ENCODE data around the gene SLC39A11. TPM values are rescaled to one million over a fixed set of nuclear protein-coding genes. Genes with fewer than 3 reads are reported as not detected.

The SLC39A11 gene
- total RNA-seq, 1 experiment from 2014 or later: 57.1 TPM

DNA sequence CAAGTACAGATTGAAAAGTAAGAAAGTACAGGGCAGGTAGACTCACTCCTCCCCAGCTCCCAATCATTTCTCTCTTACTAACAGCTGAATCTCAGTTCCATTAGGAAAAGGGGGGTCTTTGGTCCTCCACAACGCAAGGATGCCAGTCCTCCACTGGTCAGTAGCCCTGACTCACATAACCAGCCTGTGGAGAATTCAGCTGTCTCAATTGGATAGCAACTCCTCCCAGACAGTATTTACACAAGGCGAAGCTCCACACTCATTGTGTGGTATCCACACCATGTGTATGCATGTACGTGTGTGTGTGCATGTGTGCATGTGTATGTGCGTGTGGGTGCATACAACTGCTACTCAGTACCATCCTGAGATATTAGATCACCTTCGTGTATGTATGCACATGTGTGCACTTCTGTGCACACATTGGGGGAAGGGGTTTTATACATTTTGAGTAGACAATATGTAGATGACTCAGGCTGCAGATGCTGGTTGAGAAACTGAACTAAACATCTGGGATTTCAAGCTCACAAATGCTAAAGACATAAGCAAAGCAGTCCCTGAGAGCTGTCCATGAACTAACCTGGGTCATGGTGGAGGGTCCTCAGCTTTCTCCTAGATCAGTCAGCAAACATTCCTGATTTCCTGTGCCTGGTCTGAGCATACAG, 240.1 kb downstream of the SLC39A11 start:
- Histone ChIP-seq H4K20me1 (ENCODE audit: insufficient read depth) (no peaks in the 10 kb centered on the region), H2AFZ (no peak overlapping the region), H3K4me1 (replicated peaks; ENCODE audit: insufficient read depth) (peaks cover 10% of the 10 kb centered on the region), H3K36me3 (ENCODE audit: low read depth) (no peaks in the 10 kb centered on the region), H3K79me2 (ENCODE audit: low read depth) (no peaks in the 10 kb centered on the region), H3K27ac (no peak overlapping the region), H3K9me3 (ENCODE audit: insufficient read depth, low read depth) (no peaks in the 10 kb centered on the region), H3K9me2 (ENCODE audit: insufficient read depth) (no peaks in the 10 kb centered on the region), H3K4me2 (no peak overlapping the region), H3K27me3 (ENCODE audit: insufficient read depth, low read depth) (no peaks in the 10 kb centered on the region), H3F3A (ENCODE audit: insufficient read depth, low read depth) (no peaks in the 10 kb centered on the region; the same call in 1 of the 2 replicates), H3K4me3 (no peak overlapping the region)
- ChIA-PET CTCF (no interaction called here), POLR2A (ENCODE audit: unreplicated experiment) (no interaction called here)
- intact Hi-C loops (cut with micrococcal nuclease; ENCODE audit: unreplicated experiment): no loop called here
- BruUV-seq (replicated peaks): no TSS peak
- no peak for TF ChIP-seq EZH2 (IDR thresholded peaks at IDR 0.05; ENCODE audit: low read depth)
- TF ChIP-seq, protein P1, sequence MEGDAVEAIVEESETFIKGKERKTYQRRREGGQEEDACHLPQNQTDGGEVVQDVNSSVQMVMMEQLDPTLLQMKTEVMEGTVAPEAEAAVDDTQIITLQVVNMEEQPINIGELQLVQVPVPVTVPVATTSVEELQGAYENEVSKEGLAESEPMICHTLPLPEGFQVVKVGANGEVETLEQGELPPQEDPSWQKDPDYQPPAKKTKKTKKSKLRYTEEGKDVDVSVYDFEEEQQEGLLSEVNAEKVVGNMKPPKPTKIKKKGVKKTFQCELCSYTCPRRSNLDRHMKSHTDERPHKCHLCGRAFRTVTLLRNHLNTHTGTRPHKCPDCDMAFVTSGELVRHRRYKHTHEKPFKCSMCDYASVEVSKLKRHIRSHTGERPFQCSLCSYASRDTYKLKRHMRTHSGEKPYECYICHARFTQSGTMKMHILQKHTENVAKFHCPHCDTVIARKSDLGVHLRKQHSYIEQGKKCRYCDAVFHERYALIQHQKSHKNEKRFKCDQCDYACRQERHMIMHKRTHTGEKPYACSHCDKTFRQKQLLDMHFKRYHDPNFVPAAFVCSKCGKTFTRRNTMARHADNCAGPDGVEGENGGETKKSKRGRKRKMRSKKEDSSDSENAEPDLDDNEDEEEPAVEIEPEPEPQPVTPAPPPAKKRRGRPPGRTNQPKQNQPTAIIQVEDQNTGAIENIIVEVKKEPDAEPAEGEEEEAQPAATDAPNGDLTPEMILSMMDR (conservative IDR thresholded peaks at IDR 0.05): no peak
- no peak for DNase-seq

DNA sequence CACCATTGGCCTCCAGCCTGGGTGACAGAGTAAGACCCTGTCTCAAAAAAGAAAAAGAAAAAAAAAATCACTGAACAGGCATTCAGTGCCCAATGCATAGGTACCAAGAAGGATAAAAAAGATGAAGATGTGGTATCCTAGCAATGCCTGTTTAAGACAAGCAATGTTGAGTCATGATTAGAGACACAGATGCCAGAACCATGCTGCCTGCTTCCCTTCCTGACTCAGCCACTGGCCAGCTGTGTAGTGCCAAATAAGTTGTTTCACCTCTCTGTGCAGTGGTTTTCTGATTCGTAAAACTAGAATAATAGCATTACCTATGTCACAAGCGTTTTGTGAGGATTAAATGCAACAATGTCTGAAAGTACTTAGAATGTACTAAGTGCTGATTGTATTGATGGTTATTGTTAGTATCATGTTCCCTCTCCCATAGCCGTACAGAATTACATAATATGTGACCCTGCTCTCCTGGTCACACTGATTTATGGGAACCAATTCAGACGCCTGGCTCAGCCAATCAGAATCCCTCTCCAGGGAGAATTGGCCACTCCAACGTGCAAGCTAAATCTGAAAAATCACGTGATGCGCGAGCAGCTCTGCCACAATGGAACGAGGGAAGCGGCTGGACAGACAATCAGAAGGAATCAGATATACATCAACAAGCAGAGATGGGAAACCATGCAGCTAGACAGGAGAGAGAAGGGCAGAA, 241.9 kb downstream of the SLC39A11 start:
- no peak for TF ChIP-seq EZH2 (IDR thresholded peaks at IDR 0.05; ENCODE audit: low read depth)
- TF ChIP-seq, protein P1 (conservative IDR thresholded peaks at IDR 0.05): no peak
- no peak for DNase-seq
- Histone ChIP-seq H3K27ac (no peak overlapping the region), H3K9me3 (ENCODE audit: insufficient read depth, low read depth) (no peaks in the 10 kb centered on the region), H3K4me2 (no peak overlapping the region), H3K79me2 (ENCODE audit: low read depth) (no peaks in the 10 kb centered on the region), H3F3A (ENCODE audit: insufficient read depth, low read depth) (no peaks in the 10 kb centered on the region; the same call in 1 of the 2 replicates), H2AFZ (no peak overlapping the region), H4K20me1 (ENCODE audit: insufficient read depth) (no peaks in the 10 kb centered on the region), H3K4me1 (replicated peaks; ENCODE audit: insufficient read depth) (no peaks in the 10 kb centered on the region), H3K36me3 (ENCODE audit: low read depth) (no peaks in the 10 kb centered on the region), H3K9me2 (ENCODE audit: insufficient read depth) (no peaks in the 10 kb centered on the region), H3K27me3 (ENCODE audit: insufficient read depth, low read depth) (no peaks in the 10 kb centered on the region), H3K4me3 (no peak overlapping the region)
- CTCF ChIA-PET: no interaction called here
- no TSS peak for BruUV-seq (replicated peaks)
- intact Hi-C loops (cut with micrococcal nuclease; ENCODE audit: unreplicated experiment): no loop called here
- POLR2A ChIA-PET (ENCODE audit: unreplicated experiment): no interaction called here

DNA sequence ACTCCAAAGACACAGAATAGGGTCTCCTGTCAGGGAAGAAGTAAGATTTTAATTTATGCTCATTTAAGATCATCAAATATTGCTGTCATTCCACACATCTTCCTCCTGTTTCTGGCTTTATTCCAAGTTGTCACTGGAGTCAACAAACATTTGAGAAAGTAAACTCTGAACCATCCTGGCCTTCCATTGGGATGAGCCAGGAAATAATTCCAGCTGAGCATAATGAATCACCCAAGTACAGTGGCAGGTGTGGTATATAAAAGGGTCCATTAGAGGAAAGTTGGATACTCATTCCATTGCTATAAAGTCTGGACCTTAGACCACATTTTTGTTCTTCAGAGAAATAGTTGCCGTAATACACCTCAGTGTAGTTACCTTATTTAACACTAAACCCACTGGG, 246.1 kb downstream of the SLC39A11 start:
- H3K79me2 ChIP-seq (ENCODE audit: low read depth): no peaks in the 10 kb centered on the region
- H3K4me3 ChIP-seq: no peak overlapping the region
- H3K4me1 ChIP-seq (replicated peaks; ENCODE audit: insufficient read depth): no peaks in the 10 kb centered on the region
- TF ChIP-seq, protein P1 (conservative IDR thresholded peaks at IDR 0.05): no peak
- no peak for TF ChIP-seq EZH2 (IDR thresholded peaks at IDR 0.05; ENCODE audit: low read depth)
- no peaks in the 10 kb centered on the region; the same call in 1 of the 2 replicates for H3F3A ChIP-seq (ENCODE audit: insufficient read depth, low read depth)
- H3K36me3 ChIP-seq (ENCODE audit: low read depth): no peaks in the 10 kb centered on the region
- H3K27me3 ChIP-seq (ENCODE audit: insufficient read depth, low read depth): no peaks in the 10 kb centered on the region
- BruUV-seq (replicated peaks): no TSS peak
- no peak overlapping the region for H3K27ac ChIP-seq
- no peaks in the 10 kb centered on the region for H3K9me3 ChIP-seq (ENCODE audit: insufficient read depth, low read depth)
- DNase-seq: no peak
- H3K4me2 ChIP-seq: no peak overlapping the region
- no peaks in the 10 kb centered on the region for H4K20me1 ChIP-seq (ENCODE audit: insufficient read depth)
- no peak overlapping the region for H2AFZ ChIP-seq
- ChIA-PET POLR2A (ENCODE audit: unreplicated experiment) (no interaction called here), CTCF (no interaction called here)
- H3K9me2 ChIP-seq (ENCODE audit: insufficient read depth): no peaks in the 10 kb centered on the region
- intact Hi-C loops (cut with micrococcal nuclease; ENCODE audit: unreplicated experiment): no loop called here

Data from PC-9 (cell line).